Liver (tissue), 9 donors: Measurements from ENCODE around the gene SPP2. TPM values are rescaled to one million over a fixed set of nuclear protein-coding genes. Genes with fewer than 3 reads are reported as not detected.

Experiments
- DNase-seq: peaks from one replicate; pipeline ENCODE4 v3.0.0-alpha.2; 2017; ENCODE audit warnings: low spot score
- H3K27ac ChIP-seq, 2 donors: one replicate each; pipeline ENCODE4 v1.7.0; 2013; ENCODE audit warnings: inconsistent platforms in 2 of 2, low read length in 2 of 2, control low read depth in 1 of 2, low read depth in 1 of 2, mild to moderate bottlenecking in 1 of 2
- H3K27me3 ChIP-seq, 4 donors: one replicate each; pipeline versions ENCODE4 v1.6.1 to v1.7.0; 2013; ENCODE audit warnings: low read length in 3 of 4, inconsistent platforms in 1 of 4, mild to moderate bottlenecking in 1 of 4, moderate library complexity in 1 of 4; ENCODE audit not compliant: control insufficient read depth in 4 of 4, insufficient read depth in 4 of 4
- H3K36me3 ChIP-seq, 4 donors: one replicate each; pipeline versions ENCODE4 v1.6.1 to v1.7.0; 2013; ENCODE audit warnings: low read length in 3 of 4, mild to moderate bottlenecking in 3 of 4, low read depth in 1 of 4, moderate library complexity in 1 of 4; ENCODE audit not compliant: control insufficient read depth in 4 of 4, insufficient read depth in 3 of 4
- H3K4me1 ChIP-seq, 4 donors: one replicate each; pipeline versions ENCODE4 v1.6.1 to v1.7.0; 2013; ENCODE audit warnings: low read length in 3 of 4, mild to moderate bottlenecking in 3 of 4, moderate library complexity in 1 of 4; ENCODE audit not compliant: control insufficient read depth in 4 of 4, insufficient read depth in 4 of 4
- H3K4me3 ChIP-seq, 3 donors: one replicate each; pipeline versions ENCODE4 v1.6.1 to v1.7.0; 2013; ENCODE audit warnings: low read length in 3 of 3, control low read depth in 1 of 3, low read depth in 1 of 3, mild to moderate bottlenecking in 1 of 3
- H3K9ac ChIP-seq, 2 donors: one replicate each; pipeline ENCODE4 v1.7.0; 2013; ENCODE audit warnings: low read length in 2 of 2, mild to moderate bottlenecking in 2 of 2, moderate library complexity in 2 of 2, control low read depth in 1 of 2, low read depth in 1 of 2
- H3K9me3 ChIP-seq, 4 donors: one replicate each; pipeline versions ENCODE4 v1.6.1 to v1.7.0; 2013; ENCODE audit warnings: low read length in 3 of 4; ENCODE audit not compliant: control insufficient read depth in 4 of 4
- CTCF ChIP-seq: fragments of 150-350 bp; IDR thresholded peaks from 2 replicates; pipeline ENCODE4 v1.5.1; 2017; ENCODE audit warnings: improper control_type of control experiment, low read depth, low read length; ENCODE audit not compliant: missing input control
- EGR1 ChIP-seq, 2 donors: IDR thresholded peaks; 2 replicates each; pipeline ENCODE4 v1.6.1; 2016 to 2018; ENCODE audit warnings: antibody characterized with exemption in 2 of 2, low read depth in 2 of 2
- FOXA1 ChIP-seq: IDR thresholded peaks from 2 replicates; pipeline ENCODE4 v1.6.1; 2016; ENCODE audit warnings: antibody characterized with exemption
- FOXA2 ChIP-seq: IDR thresholded peaks from 2 replicates; pipeline ENCODE4 v1.6.1; 2016; ENCODE audit warnings: antibody characterized with exemption
- GABPA ChIP-seq, 2 donors: IDR thresholded peaks in 1 of 2; conservative IDR thresholded peaks in 1 of 2; 2 replicates each; pipeline ENCODE4 v1.6.1; 2016; ENCODE audit warnings: antibody characterized with exemption in 2 of 2, mild to moderate bottlenecking in 1 of 2, moderate library complexity in 1 of 2
- HNF4A ChIP-seq, 2 donors: conservative IDR thresholded peaks; 2 replicates each; pipeline ENCODE4 v1.6.1; 2016; ENCODE audit warnings: antibody characterized with exemption in 2 of 2, mild to moderate bottlenecking in 2 of 2
- HNF4G ChIP-seq: IDR thresholded peaks from 2 replicates; pipeline ENCODE4 v1.6.1; 2016; ENCODE audit warnings: antibody characterized with exemption
- JUND ChIP-seq, 2 donors: IDR thresholded peaks; 2 replicates each; pipeline ENCODE4 v1.6.1; 2016; ENCODE audit warnings: antibody characterized with exemption in 2 of 2
- NR2F2 ChIP-seq: IDR thresholded peaks from 2 replicates; pipeline ENCODE4 v1.6.1; 2016; ENCODE audit warnings: antibody characterized with exemption
- RAD21 ChIP-seq, 2 donors: IDR thresholded peaks; 2 replicates each; pipeline ENCODE4 v1.6.1; 2016; ENCODE audit warnings: antibody characterized with exemption in 2 of 2, mild to moderate bottlenecking in 2 of 2
- RXRA ChIP-seq, 2 donors: IDR thresholded peaks; 2 replicates each; pipeline ENCODE4 v1.6.1; 2017 to 2018; ENCODE audit warnings: antibody characterized with exemption in 2 of 2, mild to moderate bottlenecking in 1 of 2
- SP1 ChIP-seq: IDR thresholded peaks from 2 replicates; pipeline ENCODE4 v1.6.1; 2018; ENCODE audit warnings: antibody characterized with exemption, mild to moderate bottlenecking
- TAF1 ChIP-seq: conservative IDR thresholded peaks from 2 replicates; pipeline ENCODE4 v1.6.1; 2016; ENCODE audit warnings: antibody characterized with exemption, mild to moderate bottlenecking
- YY1 ChIP-seq: IDR thresholded peaks from 2 replicates; pipeline ENCODE4 v1.6.1; 2016; ENCODE audit warnings: antibody characterized with exemption, mild to moderate bottlenecking
- ZBTB33 ChIP-seq: IDR thresholded peaks from 2 replicates; pipeline ENCODE4 v1.6.1; 2016; ENCODE audit warnings: antibody characterized with exemption
- WGBS: extraction: QIAGEN DNeasy Blood & Tissue Kit; methylation state at CpG from one replicate; pipeline ENCODE4 v1.1.7; 2013; 5-methylcytosine and 5-hydroxymethylcytosine counted together
- polyA plus RNA-seq, 2 donors: library from polyadenylated mRNA; stranded (reverse) in 1 of 2; unstranded in 1 of 2; fragments of 200-250 nt in 1 of 2; fragments of >200 nt in 1 of 2; fragmentation: Nextera tagmentation in 1 of 2; extraction: Ambion mirVana in 1 of 2; gene quantifications; one replicate each; pipeline versions ENCODE4 v1.2.1 to v1.2.3, GENCODE V29; 2013 to 2015
- total RNA-seq, 2 donors: library from RNA; depleted of rRNA; stranded (reverse); fragments of >200 nt; gene quantifications; one replicate each; pipeline ENCODE4 v1.2.3, GENCODE V29; 2014
- TF ChIP-seq, protein P1 (sequence below): IDR thresholded peaks from 2 replicates; pipeline ENCODE4 v1.6.1; 2016; ENCODE audit warnings: antibody characterized with exemption
- TF ChIP-seq, protein P2 (sequence below): IDR thresholded peaks from 2 replicates; pipeline ENCODE4 v1.6.1; 2016; ENCODE audit warnings: antibody characterized with exemption
- TF ChIP-seq, protein P3 (sequence below): IDR thresholded peaks from 2 replicates; pipeline ENCODE4 v1.6.1; 2016; ENCODE audit warnings: antibody characterized with exemption, mild to moderate bottlenecking
- donor health status: healthy.
- donor health status: healthy.
- donor health status: healthy.
- donor health status: healthy.
- donor health status: healthy.

Gene SPP2
- total and polyA plus RNA-seq, 4 donors, result 76.7 to 584 (median 147) TPM

DNA sequence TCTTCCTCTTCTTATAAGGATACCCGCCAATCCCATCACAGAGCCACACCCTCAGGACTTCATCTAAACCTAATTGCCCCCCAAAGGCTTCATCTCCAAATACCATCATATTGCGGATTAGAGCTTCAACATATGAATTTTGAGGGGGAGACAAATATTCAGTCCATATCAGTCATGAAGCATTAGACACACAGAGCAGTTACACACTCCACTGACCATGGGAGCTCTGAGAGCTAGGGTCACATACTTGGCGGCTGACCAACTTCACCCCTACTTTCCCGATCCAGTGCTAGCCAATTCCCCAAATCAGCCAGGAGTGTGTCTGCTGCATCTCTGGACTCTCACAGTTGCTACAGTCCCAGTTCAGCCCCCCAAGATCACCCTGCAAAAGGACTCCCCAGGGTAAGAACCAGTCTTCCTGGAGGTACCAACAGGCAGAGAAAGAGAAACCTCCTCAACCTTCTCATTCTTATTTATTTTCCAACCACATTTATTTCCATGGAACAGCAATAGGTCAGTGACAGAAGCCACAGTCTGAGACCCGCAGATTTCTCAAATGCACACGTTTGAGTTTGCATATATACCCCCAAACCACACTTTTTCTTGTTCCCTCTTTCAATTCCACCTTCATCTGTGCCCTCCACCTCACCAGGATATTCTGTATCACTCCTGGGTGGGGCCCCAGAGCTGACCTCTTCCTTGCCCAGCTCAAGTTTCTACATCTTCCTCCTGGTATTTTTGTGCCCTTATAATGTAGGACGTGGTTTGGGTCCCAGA, 33.3 kb downstream of the SPP2 start:
- H3K9ac ChIP-seq, result no peak overlapping the region
- H3K27me3 ChIP-seq, result no peaks in the 10 kb centered on the region
- H3K4me3 ChIP-seq, result no peak overlapping the region
- no peaks in the 10 kb centered on the region for H3K9me3 ChIP-seq
- no peak for DNase-seq
- H3K36me3 ChIP-seq, result no peaks in the 10 kb centered on the region
- WGBS, result 84% methylated on average over 7 of the region's 7 CpGs
- no peak overlapping the region for H3K27ac ChIP-seq
- H3K4me1 ChIP-seq, result peaks cover 3 to 20% (median 14%) of the 10 kb centered on the region in 4 donors
- TF ChIP-seq TAF1, result no peak
- TF ChIP-seq FOXA1, result no peak
- TF ChIP-seq NR2F2, result no peak
- no peak for TF ChIP-seq SP1
- TF ChIP-seq GABPA (IDR thresholded peaks at IDR 0.05 in 1 of 2, conservative IDR thresholded peaks at IDR 0.05 in 1 of 2), result no peak
- no peak for TF ChIP-seq FOXA2
- no peak for TF ChIP-seq CTCF
- TF ChIP-seq, protein P1, sequence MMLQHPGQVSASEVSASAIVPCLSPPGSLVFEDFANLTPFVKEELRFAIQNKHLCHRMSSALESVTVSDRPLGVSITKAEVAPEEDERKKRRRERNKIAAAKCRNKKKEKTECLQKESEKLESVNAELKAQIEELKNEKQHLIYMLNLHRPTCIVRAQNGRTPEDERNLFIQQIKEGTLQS, result no peak
- TF ChIP-seq HNF4A (conservative IDR thresholded peaks at IDR 0.05), result no peak
- no peak for TF ChIP-seq EGR1 (IDR thresholded peaks at IDR 0.05; ENCODE audit: low read depth in 2 of 2)
- TF ChIP-seq, protein P2, sequence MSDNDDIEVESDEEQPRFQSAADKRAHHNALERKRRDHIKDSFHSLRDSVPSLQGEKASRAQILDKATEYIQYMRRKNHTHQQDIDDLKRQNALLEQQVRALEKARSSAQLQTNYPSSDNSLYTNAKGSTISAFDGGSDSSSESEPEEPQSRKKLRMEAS, result no peak
- TF ChIP-seq YY1, result no peak
- TF ChIP-seq RAD21 (IDR thresholded peaks at IDR 0.05), result no peak
- no peak for TF ChIP-seq RXRA (IDR thresholded peaks at IDR 0.05)
- no peak for TF ChIP-seq HNF4G
- TF ChIP-seq, protein P3, sequence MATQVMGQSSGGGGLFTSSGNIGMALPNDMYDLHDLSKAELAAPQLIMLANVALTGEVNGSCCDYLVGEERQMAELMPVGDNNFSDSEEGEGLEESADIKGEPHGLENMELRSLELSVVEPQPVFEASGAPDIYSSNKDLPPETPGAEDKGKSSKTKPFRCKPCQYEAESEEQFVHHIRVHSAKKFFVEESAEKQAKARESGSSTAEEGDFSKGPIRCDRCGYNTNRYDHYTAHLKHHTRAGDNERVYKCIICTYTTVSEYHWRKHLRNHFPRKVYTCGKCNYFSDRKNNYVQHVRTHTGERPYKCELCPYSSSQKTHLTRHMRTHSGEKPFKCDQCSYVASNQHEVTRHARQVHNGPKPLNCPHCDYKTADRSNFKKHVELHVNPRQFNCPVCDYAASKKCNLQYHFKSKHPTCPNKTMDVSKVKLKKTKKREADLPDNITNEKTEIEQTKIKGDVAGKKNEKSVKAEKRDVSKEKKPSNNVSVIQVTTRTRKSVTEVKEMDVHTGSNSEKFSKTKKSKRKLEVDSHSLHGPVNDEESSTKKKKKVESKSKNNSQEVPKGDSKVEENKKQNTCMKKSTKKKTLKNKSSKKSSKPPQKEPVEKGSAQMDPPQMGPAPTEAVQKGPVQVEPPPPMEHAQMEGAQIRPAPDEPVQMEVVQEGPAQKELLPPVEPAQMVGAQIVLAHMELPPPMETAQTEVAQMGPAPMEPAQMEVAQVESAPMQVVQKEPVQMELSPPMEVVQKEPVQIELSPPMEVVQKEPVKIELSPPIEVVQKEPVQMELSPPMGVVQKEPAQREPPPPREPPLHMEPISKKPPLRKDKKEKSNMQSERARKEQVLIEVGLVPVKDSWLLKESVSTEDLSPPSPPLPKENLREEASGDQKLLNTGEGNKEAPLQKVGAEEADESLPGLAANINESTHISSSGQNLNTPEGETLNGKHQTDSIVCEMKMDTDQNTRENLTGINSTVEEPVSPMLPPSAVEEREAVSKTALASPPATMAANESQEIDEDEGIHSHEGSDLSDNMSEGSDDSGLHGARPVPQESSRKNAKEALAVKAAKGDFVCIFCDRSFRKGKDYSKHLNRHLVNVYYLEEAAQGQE, result no peak
- no peak for TF ChIP-seq ZBTB33
- TF ChIP-seq JUND (IDR thresholded peaks at IDR 0.05), result no peak
